ENCODE data around the gene PSMA6. TPM values are rescaled to one million over a fixed set of nuclear protein-coding genes. Genes with fewer than 3 reads are reported as not detected.

Gene PSMA6
- total and polyA plus RNA-seq, 2 of the 13 experiments (the other 11 are each of a cell fraction or from before 2014, with no cell fraction given) = 525 to 1,109 TPM

GRCh38 chr14:35326375-35326774 is 34.2 kb downstream of the PSMA6 start:
- Histone ChIP-seq H3K4me2 (ENCODE audit: low read depth, low read length) (no peak overlapping the region), H3K4me1 (ENCODE audit: insufficient read depth, low read length) (peaks cover 16% of the 10 kb centered on the region), H3K9me3 (ENCODE audit: low read length) (no peaks in the 10 kb centered on the region), H4K20me1 (ENCODE audit: insufficient read depth, low read length) (no peaks in the 10 kb centered on the region), H3K4me3 (replicated peaks in 1 of 3; ENCODE audit: insufficient read depth in 1 of 3, low read depth in 2 of 3, low read length in 3 of 3) (no peak overlapping the region), H3K27ac (ENCODE audit: extremely low read length, insufficient read depth, low read length) (no peak overlapping the region), H3K9ac (ENCODE audit: insufficient read depth, low read depth, low read length) (no peak overlapping the region), H3K79me2 (ENCODE audit: insufficient read depth, low read length) (no peaks in the 10 kb centered on the region), H2AFZ (ENCODE audit: low read length) (no peak overlapping the region), H3K36me3 (replicated peaks in 1 of 2; ENCODE audit: control insufficient read depth in 1 of 2, insufficient read depth in 2 of 2, low read length in 2 of 2) (no peaks in the 10 kb centered on the region), H3K27me3 (ENCODE audit: control insufficient read depth in 1 of 2, insufficient read depth in 2 of 2, low read length in 2 of 2) (no peaks in the 10 kb centered on the region)
- no peak for ATAC-seq
- TF ChIP-seq, protein P1, sequence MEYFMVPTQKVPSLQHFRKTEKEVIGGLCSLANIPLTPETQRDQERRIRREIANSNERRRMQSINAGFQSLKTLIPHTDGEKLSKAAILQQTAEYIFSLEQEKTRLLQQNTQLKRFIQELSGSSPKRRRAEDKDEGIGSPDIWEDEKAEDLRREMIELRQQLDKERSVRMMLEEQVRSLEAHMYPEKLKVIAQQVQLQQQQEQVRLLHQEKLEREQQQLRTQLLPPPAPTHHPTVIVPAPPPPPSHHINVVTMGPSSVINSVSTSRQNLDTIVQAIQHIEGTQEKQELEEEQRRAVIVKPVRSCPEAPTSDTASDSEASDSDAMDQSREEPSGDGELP (IDR thresholded peaks at IDR 0.05; ENCODE audit: borderline replicate concordance, low read depth) = no peak
- TF ChIP-seq YEATS4 (CRISPR knock-in tag; IDR thresholded peaks at IDR 0.05; ENCODE audit: borderline replicate concordance) = 0 out of 2 replicates have a peak, but pooled peaks have one; percentile 32
- WGBS (ENCODE audit: low lambda C conversion rate) = 63% methylated on average over 1 of the region's 1 CpG
- FAIRE-seq = no peak
- CTCF ChIA-PET (ENCODE audit: low intra/inter-chr PET ratio, low total read pairs) = no interaction called here
- POLR2A ChIA-PET = interaction anchor here (0.7 to 1.4 kb wide), 2 partner anchors 10 to 34 kb away, joined by 3 to 5 read pairs; partner anchors contain the start of gene PSMA6
- in situ Hi-C loops (cut with HindIII; ENCODE audit: extremely low pct_ligation_motif_present, low pct_unique_long_range_greater_than_20kb) = no loop called here
- no TSS peak for BruUV-seq (replicated peaks)
- no peak for DNase-seq (ENCODE audit: low spot score)
- intact Hi-C loops (cut with micrococcal nuclease; ENCODE audit: unreplicated experiment) = no loop called here

- Histone ChIP-seq H3K9me3 (ENCODE audit: low read length) (no peaks in the 10 kb centered on the region), H3K4me2 (ENCODE audit: low read depth, low read length) (peak overlapping the region; percentile 80), H3K4me1 (ENCODE audit: insufficient read depth, low read length) (peaks cover 67% of the 10 kb centered on the region), H3K27me3 (ENCODE audit: control insufficient read depth in 1 of 2, insufficient read depth in 2 of 2, low read length in 2 of 2) (no peaks in the 10 kb centered on the region), H3K4me3 (replicated peaks in 1 of 3; ENCODE audit: insufficient read depth in 1 of 3, low read depth in 2 of 3, low read length in 3 of 3) (peak overlapping the region; percentile 32 to 62 (median 41)), H3K9ac (ENCODE audit: insufficient read depth, low read depth, low read length) (peak overlapping the region; percentile 46), H2AFZ (ENCODE audit: low read length) (peak overlapping the region; percentile 93), H3K79me2 (ENCODE audit: insufficient read depth, low read length) (no peaks in the 10 kb centered on the region), H3K27ac (ENCODE audit: extremely low read length, insufficient read depth, low read length) (no peak overlapping the region), H4K20me1 (ENCODE audit: insufficient read depth, low read length) (no peaks in the 10 kb centered on the region), H3K36me3 (replicated peaks in 1 of 2; ENCODE audit: control insufficient read depth in 1 of 2, insufficient read depth in 2 of 2, low read length in 2 of 2) (no peaks in the 10 kb centered on the region)
- in situ Hi-C loops (cut with HindIII; ENCODE audit: extremely low pct_ligation_motif_present, low pct_unique_long_range_greater_than_20kb) (loop anchor here (5.0 kb wide), 1 partner anchor 75 kb away; no protein-coding TSS in a partner anchor), intact Hi-C loops (cut with micrococcal nuclease; ENCODE audit: unreplicated experiment) (loop anchor here (2.0 kb wide), 1 partner anchor 39 kb away; the partner anchor contains the start of gene PSMA6)
- WGBS (ENCODE audit: low lambda C conversion rate) = 24% methylated on average over 21 of the region's 21 CpGs
- FAIRE-seq = no peak
- POLR2A ChIA-PET = interaction anchor here (0.8 to 15.5 kb wide), 14 partner anchors 11 to 210 kb away, joined by 3 to 473 read pairs (median 6); partner anchors contain the start of genes NFKBIA, PPP2R3C, PRORP and PSMA6
- peak; percentile 75 for DNase-seq (ENCODE audit: low spot score)
- CTCF ChIA-PET (ENCODE audit: low intra/inter-chr PET ratio, low total read pairs) = no interaction called here
- no TSS peak for BruUV-seq (replicated peaks)
- peak; percentile 31 for ATAC-seq
- no peak; the same call in 1 of the 2 replicates for TF ChIP-seq ZNF839 (CRISPR knock-in tag; IDR thresholded peaks at IDR 0.05; ENCODE audit: borderline replicate concordance)
- TF ChIP-seq ZNF670 (CRISPR knock-in tag; IDR thresholded peaks at IDR 0.05; ENCODE audit: borderline replicate concordance) = no peak
- peak; percentile 35; the same call in 1 of the 2 replicates for TF ChIP-seq RXRB (CRISPR knock-in tag; IDR thresholded peaks at IDR 0.05; ENCODE audit: borderline replicate concordance)
- peak; percentile 58; the same call in 1 of the 2 replicates for TF ChIP-seq RFX5 (IDR thresholded peaks at IDR 0.05; ENCODE audit: low read depth, low read length)
- TF ChIP-seq ZNF441 (CRISPR knock-in tag; IDR thresholded peaks at IDR 0.05; ENCODE audit: borderline replicate concordance) = no peak
- TF ChIP-seq ZNF720 (CRISPR knock-in tag; IDR thresholded peaks at IDR 0.05) = 0 out of 2 replicates have a peak, but pooled peaks have one; percentile 2
- peak; percentile 87; the same call in 1 of the 2 replicates for TF ChIP-seq ARID2 (CRISPR knock-in tag; IDR thresholded peaks at IDR 0.05; ENCODE audit: borderline replicate concordance)
- no peak for TF ChIP-seq ZNF747 (CRISPR knock-in tag; IDR thresholded peaks at IDR 0.05; ENCODE audit: borderline replicate concordance)
- TF ChIP-seq ZBTB14 (CRISPR knock-in tag; IDR thresholded peaks at IDR 0.05) = peak; percentile 32; the same call in 1 of the 2 replicates
- TF ChIP-seq ZGPAT (CRISPR knock-in tag; IDR thresholded peaks at IDR 0.05) = peak; percentile 47; the same call in 1 of the 2 replicates
These were observed 39.7 kb downstream of the PSMA6 start for GRCh38 chr14:35331605-35332516.
